Ascending aorta (tissue), 2 donors: Measurements from ENCODE around the gene SIL1. TPM values are rescaled to one million over a fixed set of nuclear protein-coding genes. Genes with fewer than 3 reads are reported as not detected.
A peak's percentile ranks its signal among the peaks of the same experiment; 100 is the strongest.

Source experiments
- DNase-seq, 2 donors: peaks; one replicate each; pipeline ENCODE4 v3.0.0-alpha.2; 2019; ENCODE audit warnings: low spot score in 2 of 2
- H3K27ac ChIP-seq, 2 donors: fragments of 200-600 bp; sonication (generic); one replicate each; pipeline ENCODE4 v1.5.1; 2016 to 2017; ENCODE audit warnings: mild to moderate bottlenecking in 1 of 2
- H3K27me3 ChIP-seq: fragments of 200-600 bp; sonication (generic); one replicate; pipeline ENCODE4 v1.5.1; 2017
- H3K36me3 ChIP-seq, 2 donors: fragments of 200-600 bp; sonication (generic); one replicate each; pipeline ENCODE4 v1.5.1; 2016
- H3K4me1 ChIP-seq, 2 donors: fragments of 200-600 bp; sonication (generic); one replicate each; pipeline ENCODE4 v1.5.1; 2016 to 2017; ENCODE audit warnings: mild to moderate bottlenecking in 1 of 2
- H3K4me3 ChIP-seq, 2 donors: fragments of 200-600 bp; sonication (generic); one replicate each; pipeline ENCODE4 v1.5.1; 2016 to 2017; ENCODE audit warnings: mild to moderate bottlenecking in 1 of 2
- H3K9me3 ChIP-seq, 2 donors: fragments of 200-600 bp; sonication (generic); one replicate each; pipeline ENCODE4 v1.5.1; 2016
- CTCF ChIP-seq, 3 experiments: fragments of 200-600 bp in 2 of 3; fragments of 450-650 bp in 1 of 3; sonication (generic) in 2 of 3; IDR thresholded peaks; one replicate each; pipeline ENCODE4 v1.5.1; 2016 to 2019; ENCODE audit warnings: antibody characterized with exemption in 3 of 3, mild to moderate bottlenecking in 1 of 3, moderate library complexity in 1 of 3
- intact Hi-C: fragments of 100-400 bp; cut with DNase I; formaldehyde crosslinking; loops from one replicate; pipeline ENCODE4 v1.15.1; 2023
- total RNA-seq: library from RNA; depleted of rRNA; stranded (reverse); fragments of >200 nt; gene quantifications from one replicate; pipeline ENCODE4 v1.1.0, GENCODE V29; 2016

Gene SIL1
- total RNA-seq, 1 donor from 2014 or later, result 53.4 TPM

GRCh38 chr5:138990986-138991590, 207.1 kb downstream of the SIL1 start:
- no peak for TF ChIP-seq CTCF (IDR thresholded peaks at IDR 0.05)
- intact Hi-C loops, result no loop called here
- no peaks in the 10 kb centered on the region for H3K9me3 ChIP-seq
- no peaks in the 10 kb centered on the region for H3K27me3 ChIP-seq
- no peak overlapping the region for H3K4me3 ChIP-seq
- no peak overlapping the region for H3K27ac ChIP-seq
- H3K4me1 ChIP-seq, result peaks cover 0 to 2% of the 10 kb centered on the region in 2 donors
- H3K36me3 ChIP-seq, result no peaks in the 10 kb centered on the region
- no peak for DNase-seq

GRCh38 chr5:138989720-138990119, 208.4 kb downstream of the SIL1 start:
- no peak overlapping the region for H3K4me3 ChIP-seq
- no peaks in the 10 kb centered on the region for H3K36me3 ChIP-seq
- no peaks in the 10 kb centered on the region for H3K27me3 ChIP-seq
- peaks cover 0 to 14% of the 10 kb centered on the region in 2 donors for H3K4me1 ChIP-seq
- H3K27ac ChIP-seq, result no peak overlapping the region
- intact Hi-C loops, result no loop called here
- no peak for TF ChIP-seq CTCF (IDR thresholded peaks at IDR 0.05)
- no peaks in the 10 kb centered on the region for H3K9me3 ChIP-seq
- no peak for DNase-seq

GRCh38 chr5:138986186-138986800, 211.9 kb downstream of the SIL1 start:
- DNase-seq, result no peak
- no peak for TF ChIP-seq CTCF (IDR thresholded peaks at IDR 0.05)
- Histone ChIP-seq H3K9me3 (no peaks in the 10 kb centered on the region), H3K27ac (peak overlapping the region; percentile 84 to 85), H3K4me1 (peaks cover 0 to 28% of the 10 kb centered on the region in 2 donors), H3K36me3 (no peaks in the 10 kb centered on the region), H3K27me3 (no peaks in the 10 kb centered on the region), H3K4me3 (no peak overlapping the region)
- intact Hi-C loops, result no loop called here

- Histone ChIP-seq H3K36me3 (no peaks in the 10 kb centered on the region), H3K4me3 (no peak overlapping the region), H3K9me3 (no peaks in the 10 kb centered on the region), H3K4me1 (peaks cover 0 to 33% of the 10 kb centered on the region in 2 donors), H3K27ac (peak overlapping the region; percentile 84 to 85), H3K27me3 (no peaks in the 10 kb centered on the region)
- TF ChIP-seq CTCF (IDR thresholded peaks at IDR 0.05), result no peak
- intact Hi-C loops, result no loop called here
- DNase-seq, result peak in 1 of 2 donors; percentile 62
These were observed 212.5 kb downstream of the SIL1 start for GRCh38 chr5:138985683-138986082.

GRCh38 chr5:138985256-138985655, 212.9 kb downstream of the SIL1 start:
- Histone ChIP-seq H3K4me3 (no peak overlapping the region), H3K4me1 (peaks cover 0 to 37% of the 10 kb centered on the region in 2 donors), H3K9me3 (no peaks in the 10 kb centered on the region), H3K36me3 (no peaks in the 10 kb centered on the region), H3K27ac (peak overlapping the region; percentile 84 to 85), H3K27me3 (no peaks in the 10 kb centered on the region)
- no peak for TF ChIP-seq CTCF (IDR thresholded peaks at IDR 0.05)
- intact Hi-C loops, result no loop called here
- DNase-seq, result peak in 1 of 2 donors; percentile 71
